Esophagus muscularis mucosa (tissue), 4 donors: ENCODE results near the gene KAZN. TPM values are rescaled to one million over a fixed set of nuclear protein-coding genes. Genes with fewer than 3 reads are reported as not detected.

Experiments
- DNase-seq: peaks from one replicate; pipeline ENCODE4 v3.0.0-alpha.2; 2017; ENCODE audit errors: extremely low spot score
- H3K27ac ChIP-seq, 4 donors: fragments of 200-600 bp; sonication (generic); replicated peaks in 1 of 4; 1 replicate in 3 of 4; 2 replicates in 1 of 4; pipeline ENCODE4 v1.5.1; 2016 to 2019; ENCODE audit warnings: mild to moderate bottlenecking in 1 of 4
- H3K27me3 ChIP-seq, 4 donors: fragments of 200-600 bp; sonication (generic); one replicate each; pipeline versions ENCODE4 v1.5.1 to v1.6.0; 2016 to 2019
- H3K36me3 ChIP-seq, 4 donors: fragments of 200-600 bp; sonication (generic); one replicate each; pipeline ENCODE4 v1.5.1; 2016 to 2019
- H3K4me1 ChIP-seq, 4 donors: fragments of 200-600 bp; sonication (generic); one replicate each; pipeline ENCODE4 v1.5.1; 2016 to 2019
- H3K4me3 ChIP-seq, 4 donors: fragments of 200-600 bp; sonication (generic); 1 replicate in 2 of 4; 2 replicates in 2 of 4; pipeline ENCODE4 v1.5.1; 2016 to 2019; ENCODE audit warnings: mild to moderate bottlenecking in 4 of 4, moderate library complexity in 1 of 4
- H3K9me3 ChIP-seq, 4 donors: fragments of 200-600 bp; sonication (generic); 1 replicate in 3 of 4; 2 replicates in 1 of 4; pipeline ENCODE4 v1.5.1; 2016 to 2019
- EP300 ChIP-seq: sonication (generic); formaldehyde crosslinking; IDR thresholded peaks from one replicate; pipeline ENCODE4 v1.6.1; 2017; ENCODE audit warnings: antibody characterized with exemption
- POLR2A ChIP-seq: fragments of 450-650 bp; IDR thresholded peaks from one replicate; pipeline ENCODE4 v1.6.1; 2017; ENCODE audit warnings: antibody characterized with exemption, moderate library complexity, mild to moderate bottlenecking, low read depth
- POLR2AphosphoS5 ChIP-seq, 2 donors: sonication (generic); formaldehyde crosslinking; IDR thresholded peaks; one replicate each; pipeline ENCODE4 v1.6.1; 2017; ENCODE audit warnings: antibody characterized with exemption in 2 of 2
- WGBS: methylation state at CpG from one replicate; pipeline ENCODE4 v1.1.5; 2018; 5-methylcytosine and 5-hydroxymethylcytosine counted together
- intact Hi-C: fragments of 100-400 bp; cut with DNase I; formaldehyde crosslinking; loops from one replicate; pipeline ENCODE4 v1.15.1; 2023
- total RNA-seq, 4 donors: library from RNA; depleted of rRNA; stranded (reverse); fragments of >200 nt; gene quantifications; one replicate each; pipeline versions ENCODE4 v1.1.0 to v1.2.1, GENCODE V29; 2016
- TF ChIP-seq, protein P1 (sequence below), 3 experiments: fragments of 200-600 bp in 2 of 3; fragments of 450-650 bp in 1 of 3; sonication (generic) in 2 of 3; IDR thresholded peaks; one replicate each; pipeline ENCODE4 v1.5.1; 2017 to 2019; ENCODE audit warnings: antibody characterized with exemption in 3 of 3, mild to moderate bottlenecking in 2 of 3, moderate library complexity in 1 of 3

The KAZN gene
- total RNA-seq, 4 donors from 2014 or later = 9.9 to 14.1 (median 11.9) TPM

- no peak overlapping the region for H3K27ac ChIP-seq
- no peaks in the 10 kb centered on the region for H3K27me3 ChIP-seq
- no peaks in the 10 kb centered on the region for H3K4me1 ChIP-seq
- H3K9me3 ChIP-seq = no peaks in the 10 kb centered on the region
- no peak for DNase-seq
- WGBS = 82% methylated on average over 4 of the region's 5 CpGs
- H3K36me3 ChIP-seq = no peaks in the 10 kb centered on the region
- intact Hi-C loops = loop anchor here (10.0 kb wide), 1 partner anchor 312 kb away; the partner anchor contains the start of gene CTRC
- no peak for TF ChIP-seq POLR2A
- TF ChIP-seq, protein P1, sequence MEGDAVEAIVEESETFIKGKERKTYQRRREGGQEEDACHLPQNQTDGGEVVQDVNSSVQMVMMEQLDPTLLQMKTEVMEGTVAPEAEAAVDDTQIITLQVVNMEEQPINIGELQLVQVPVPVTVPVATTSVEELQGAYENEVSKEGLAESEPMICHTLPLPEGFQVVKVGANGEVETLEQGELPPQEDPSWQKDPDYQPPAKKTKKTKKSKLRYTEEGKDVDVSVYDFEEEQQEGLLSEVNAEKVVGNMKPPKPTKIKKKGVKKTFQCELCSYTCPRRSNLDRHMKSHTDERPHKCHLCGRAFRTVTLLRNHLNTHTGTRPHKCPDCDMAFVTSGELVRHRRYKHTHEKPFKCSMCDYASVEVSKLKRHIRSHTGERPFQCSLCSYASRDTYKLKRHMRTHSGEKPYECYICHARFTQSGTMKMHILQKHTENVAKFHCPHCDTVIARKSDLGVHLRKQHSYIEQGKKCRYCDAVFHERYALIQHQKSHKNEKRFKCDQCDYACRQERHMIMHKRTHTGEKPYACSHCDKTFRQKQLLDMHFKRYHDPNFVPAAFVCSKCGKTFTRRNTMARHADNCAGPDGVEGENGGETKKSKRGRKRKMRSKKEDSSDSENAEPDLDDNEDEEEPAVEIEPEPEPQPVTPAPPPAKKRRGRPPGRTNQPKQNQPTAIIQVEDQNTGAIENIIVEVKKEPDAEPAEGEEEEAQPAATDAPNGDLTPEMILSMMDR (IDR thresholded peaks at IDR 0.05) = no peak
- TF ChIP-seq POLR2AphosphoS5 (IDR thresholded peaks at IDR 0.05) = no peak
- TF ChIP-seq EP300 = no peak
- no peak overlapping the region for H3K4me3 ChIP-seq
These were observed 524.8 kb downstream of the KAZN start for GRCh38 chr1:15123270-15123669.

GRCh38 chr1:15123925-15124324 is 525.4 kb downstream of the KAZN start:
- TF ChIP-seq, protein P1 (IDR thresholded peaks at IDR 0.05) = no peak
- TF ChIP-seq EP300 (no peak), POLR2AphosphoS5 (IDR thresholded peaks at IDR 0.05) (no peak), POLR2A (no peak)
- Histone ChIP-seq H3K36me3 (no peaks in the 10 kb centered on the region), H3K4me1 (no peaks in the 10 kb centered on the region), H3K27ac (no peak overlapping the region), H3K27me3 (no peaks in the 10 kb centered on the region), H3K4me3 (no peak overlapping the region), H3K9me3 (no peaks in the 10 kb centered on the region)
- DNase-seq = no peak
- intact Hi-C loops = loop anchor here (10.0 kb wide), 1 partner anchor 311 kb away; the partner anchor contains the start of gene CTRC
- 81% methylated on average over 9 of the region's 9 CpGs for WGBS

- TF ChIP-seq POLR2A (no peak), POLR2AphosphoS5 (IDR thresholded peaks at IDR 0.05) (no peak), EP300 (no peak)
- TF ChIP-seq, protein P1 (IDR thresholded peaks at IDR 0.05) = no peak
- 91% methylated on average over 14 of the region's 25 CpGs for whole genome bisulfite sequencing
- H3K27ac ChIP-seq = no peak overlapping the region
- no peak overlapping the region for H3K4me3 ChIP-seq
- DNase-seq = no peak
- intact Hi-C loops = loop anchor here (10.0 kb wide), 1 partner anchor 310 kb away; the partner anchor contains the start of gene CTRC
- H3K4me1 ChIP-seq = no peaks in the 10 kb centered on the region
- no peaks in the 10 kb centered on the region for H3K36me3 ChIP-seq
- H3K27me3 ChIP-seq = no peaks in the 10 kb centered on the region
- no peaks in the 10 kb centered on the region for H3K9me3 ChIP-seq
These were observed 526.0 kb downstream of the KAZN start for GRCh38 chr1:15124362-15125100.

DNA sequence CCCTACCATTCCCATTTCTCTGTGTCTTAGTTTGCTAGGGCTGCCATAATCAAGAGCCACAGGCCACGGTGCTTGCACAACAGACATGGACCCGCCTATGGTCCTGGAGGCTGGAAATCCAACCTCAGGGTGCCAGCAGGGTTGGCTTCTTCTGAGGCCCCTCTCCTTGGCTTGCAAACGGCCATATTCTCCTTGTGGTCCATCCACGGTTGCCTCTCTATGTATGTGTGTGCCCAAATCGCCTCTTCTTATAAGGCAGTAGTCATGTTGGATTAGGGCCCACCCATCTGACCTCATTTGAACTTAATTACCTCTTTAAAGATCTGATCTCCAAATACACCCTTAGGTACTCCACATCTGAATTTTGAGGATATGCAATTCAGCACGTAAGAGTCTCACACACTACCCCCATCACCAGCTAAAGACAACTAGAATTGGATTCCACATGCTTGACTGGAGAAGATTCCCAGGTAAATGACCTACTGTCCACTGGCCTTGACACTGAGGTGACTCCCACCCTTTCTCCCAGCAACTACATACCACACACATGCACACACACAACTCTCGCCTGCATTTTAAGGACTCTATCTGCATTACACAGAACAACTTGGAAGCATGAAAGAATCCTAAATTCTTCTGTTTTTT is 526.7 kb downstream of the KAZN start:
- H3K27me3 ChIP-seq = no peaks in the 10 kb centered on the region
- no peaks in the 10 kb centered on the region for H3K4me1 ChIP-seq
- intact Hi-C loops = loop anchor here (10.0 kb wide), 1 partner anchor 310 kb away; the partner anchor contains the start of gene CTRC
- no peaks in the 10 kb centered on the region for H3K9me3 ChIP-seq
- 91% methylated on average over 7 of the region's 7 CpGs for WGBS
- no peaks in the 10 kb centered on the region for H3K36me3 ChIP-seq
- H3K4me3 ChIP-seq = no peak overlapping the region
- DNase-seq = no peak
- TF ChIP-seq EP300 (no peak), POLR2AphosphoS5 (IDR thresholded peaks at IDR 0.05) (no peak), POLR2A (no peak)
- TF ChIP-seq, protein P1 (IDR thresholded peaks at IDR 0.05) = no peak
- H3K27ac ChIP-seq = no peak overlapping the region
